CD4-positive, alpha-beta T cell (primary cell): ENCODE measurements around the gene AGBL1. TPM values are rescaled to one million over a fixed set of nuclear protein-coding genes. Genes with fewer than 3 reads are reported as not detected.

Experiments used
- ATAC-seq: fragments of 200-7000 bp; cut with Tn5 transposase; one replicate; pipeline ENCODE4 v1.10.0; 2022; ENCODE audit warnings: mild to moderate bottlenecking; ENCODE audit not compliant: poor library complexity
- CTCF ChIA-PET: fragments of 350-600 bp; sonication (Branson Sonifier 250); formaldehyde crosslinking; loops from one replicate; lab custom pipeline; 2021; ENCODE audit warnings: antibody characterized with exemption, inconsistent platforms; lab: Charles Lee
- POLR2A ChIA-PET: fragments of 350-600 bp; sonication (Branson Sonifier 250); formaldehyde crosslinking; loops from one replicate; lab custom pipeline; 2021; ENCODE audit warnings: antibody characterized with exemption, inconsistent platforms; lab: Charles Lee
- DNase-seq, 14 experiments: peaks; one replicate each; pipeline ENCODE4 v3.0.0-alpha.2; 2013 to 2020; ENCODE audit warnings: mixed read lengths in 2 of 14
- H3K27ac ChIP-seq, 2 donors: one replicate each; pipeline versions ENCODE4 v1.5.1 to v1.7.0; 2013; ENCODE audit warnings: low read length in 2 of 2, low read depth in 1 of 2, mild to moderate bottlenecking in 1 of 2
- H3K27me3 ChIP-seq, 2 experiments: 1 replicate in 1 of 2; 2 replicates in 1 of 2; pipeline versions ENCODE4 v1.6.1 to v1.7.0; 2013; ENCODE audit warnings: low read length in 2 of 2, control low read depth in 1 of 2, mild to moderate bottlenecking in 1 of 2, moderate library complexity in 1 of 2; ENCODE audit not compliant: insufficient read depth in 2 of 2, control insufficient read depth in 1 of 2
- H3K36me3 ChIP-seq: one replicate; pipeline ENCODE4 v1.6.1; 2013; ENCODE audit warnings: low read length, control low read depth; ENCODE audit not compliant: insufficient read depth
- H3K4me1 ChIP-seq: one replicate; pipeline ENCODE4 v1.6.1; 2013; ENCODE audit warnings: low read length, control low read depth; ENCODE audit not compliant: insufficient read depth
- H3K4me3 ChIP-seq: one replicate; pipeline ENCODE4 v1.5.1; 2013; ENCODE audit warnings: mild to moderate bottlenecking, low read length, moderate library complexity
- H3K9me3 ChIP-seq, 2 experiments: 1 replicate in 1 of 2; 2 replicates in 1 of 2; pipeline versions ENCODE4 v1.6.1 to v1.7.0; 2013; ENCODE audit warnings: low read length in 2 of 2, mild to moderate bottlenecking in 2 of 2, control low read depth in 1 of 2, moderate library complexity in 1 of 2; ENCODE audit not compliant: control insufficient read depth in 1 of 2, insufficient read depth in 1 of 2
- H3K27ac Mint-ChIP-seq: one replicate; pipeline ENCODE4 v1.8.0; 2020; ENCODE audit warnings: mixed read lengths
- H3K27me3 Mint-ChIP-seq: one replicate; pipeline ENCODE4 v1.8.0; 2021; ENCODE audit warnings: mixed read lengths
- H3K36me3 Mint-ChIP-seq: one replicate; pipeline ENCODE4 v1.8.0; 2021; ENCODE audit warnings: low read depth, mixed read lengths
- H3K4me1 Mint-ChIP-seq: one replicate; pipeline ENCODE4 v1.8.0; 2021; ENCODE audit warnings: low read depth, mixed read lengths
- H3K4me3 Mint-ChIP-seq: one replicate; pipeline ENCODE4 v1.8.0; 2020; ENCODE audit warnings: mild to moderate bottlenecking, mixed read lengths
- H3K9me3 Mint-ChIP-seq: one replicate; pipeline ENCODE4 v1.8.0; 2020; ENCODE audit warnings: mixed read lengths
- CTCF ChIP-seq: fragments of 200-600 bp; IDR thresholded peaks from one replicate; pipeline ENCODE4 v1.8.0; 2022; ENCODE audit warnings: antibody characterized with exemption, mild to moderate bottlenecking
- intact Hi-C, 2 experiments: fragments of 100-400 bp; cut with DNase I in 1 of 2; cut with micrococcal nuclease in 1 of 2; formaldehyde crosslinking; loops; one replicate each; pipeline versions ENCODE4 v1.15.1 to v1.9.0; 2023 to 2025; cut with DNase I, micrococcal nuclease
- total RNA-seq, 174 experiments: library from RNA in 2 of 174; stranded (reverse) in 2 of 174; gene quantifications; one replicate each; pipeline ENCODE4 v1.2.3 and lab custom pipeline; 2021 to 2026

The AGBL1 gene
- total RNA-seq, 2 experiments from 2014 or later = not detected

- H3K27ac Mint-ChIP-seq = no peak overlapping the region
- no peak overlapping the region for H3K27ac ChIP-seq
- no peaks in the 10 kb centered on the region for H3K4me1 Mint-ChIP-seq
- ATAC-seq (no peak), DNase-seq (no peak)
- peaks cover 0 to 4% of the 10 kb centered on the region in 2 experiments for H3K27me3 ChIP-seq
- no peak overlapping the region for H3K4me3 ChIP-seq
- ChIA-PET CTCF (no interaction called here), POLR2A (no interaction called here)
- intact Hi-C loops = no loop called here
- H3K36me3 Mint-ChIP-seq = no peaks in the 10 kb centered on the region
- no peaks in the 10 kb centered on the region for H3K9me3 Mint-ChIP-seq
- no peaks in the 10 kb centered on the region for H3K9me3 ChIP-seq
- no peak for TF ChIP-seq CTCF
- H3K4me3 Mint-ChIP-seq = no peak overlapping the region
- no peaks in the 10 kb centered on the region for H3K36me3 ChIP-seq
- no peaks in the 10 kb centered on the region for H3K27me3 Mint-ChIP-seq
- H3K4me1 ChIP-seq = no peaks in the 10 kb centered on the region
Observed at GRCh38 chr15:86256628-86257027, 177.0 kb downstream of the AGBL1 start.

- ChIA-PET CTCF (no interaction called here), POLR2A (no interaction called here)
- H3K4me3 ChIP-seq = no peak overlapping the region
- Mint-ChIP-seq H3K4me1 (no peaks in the 10 kb centered on the region), H3K9me3 (no peaks in the 10 kb centered on the region), H3K36me3 (no peaks in the 10 kb centered on the region), H3K4me3 (no peak overlapping the region), H3K27me3 (no peaks in the 10 kb centered on the region), H3K27ac (no peak overlapping the region)
- no peak for TF ChIP-seq CTCF
- H3K4me1 ChIP-seq = no peaks in the 10 kb centered on the region
- no peak for ATAC-seq
- no peaks in the 10 kb centered on the region for H3K9me3 ChIP-seq
- no peak overlapping the region for H3K27ac ChIP-seq
- H3K27me3 ChIP-seq = no peaks in the 10 kb centered on the region
- intact Hi-C loops = no loop called here
- H3K36me3 ChIP-seq = no peaks in the 10 kb centered on the region
- DNase-seq = no peak
Observed at GRCh38 chr15:86259589-86259988, 179.9 kb downstream of the AGBL1 start.

GRCh38 chr15:86263230-86263629, 183.6 kb downstream of the AGBL1 start:
- Histone ChIP-seq H3K27ac (no peak overlapping the region), H3K4me3 (no peak overlapping the region), H3K27me3 (no peaks in the 10 kb centered on the region), H3K36me3 (no peaks in the 10 kb centered on the region), H3K4me1 (no peaks in the 10 kb centered on the region), H3K9me3 (no peaks in the 10 kb centered on the region)
- no peak for DNase-seq
- no peak for TF ChIP-seq CTCF
- intact Hi-C loops = no loop called here
- no peaks in the 10 kb centered on the region for H3K27me3 Mint-ChIP-seq
- no peak for ATAC-seq
- no peaks in the 10 kb centered on the region for H3K4me1 Mint-ChIP-seq
- ChIA-PET CTCF (no interaction called here), POLR2A (no interaction called here)
- no peak overlapping the region for H3K27ac Mint-ChIP-seq
- no peak overlapping the region for H3K4me3 Mint-ChIP-seq
- H3K36me3 Mint-ChIP-seq = no peaks in the 10 kb centered on the region
- H3K9me3 Mint-ChIP-seq = no peaks in the 10 kb centered on the region
